Cardiac muscle cell (in vitro differentiated cells and primary cell): ENCODE results near the gene OPN1SW. TPM values are rescaled to one million over a fixed set of nuclear protein-coding genes. Genes with fewer than 3 reads are reported as not detected.

Source experiments
- DNase-seq, 2 donors: peaks; one replicate each; pipeline versions ENCODE4 v3.0.0 to v3.0.0-alpha.2; 2010 to 2017; ENCODE audit warnings: low read depth in 1 of 2, low spot score in 1 of 2
- H3K27ac ChIP-seq: fragments of 200-600 bp; sonication (generic); 2 replicates; pipeline ENCODE4 v1.5.1; 2016
- H3K27me3 ChIP-seq: fragments of 200-600 bp; sonication (generic); 2 replicates; pipeline ENCODE4 v1.6.0; 2016; ENCODE audit warnings: control low read depth
- H3K36me3 ChIP-seq: fragments of 200-600 bp; sonication (generic); 2 replicates; pipeline ENCODE4 v1.5.1; 2016; ENCODE audit warnings: control low read depth
- H3K4me1 ChIP-seq: fragments of 200-600 bp; sonication (generic); 2 replicates; pipeline ENCODE4 v1.8.1; 2017; ENCODE audit warnings: low read depth, mild to moderate bottlenecking, mixed run types
- H3K4me3 ChIP-seq: fragments of 200-600 bp; sonication (generic); 2 replicates; pipeline ENCODE4 v1.5.1; 2016; ENCODE audit warnings: mild to moderate bottlenecking
- H3K9me3 ChIP-seq: fragments of 200-600 bp; sonication (generic); 2 replicates; pipeline ENCODE4 v1.5.1; 2017; ENCODE audit warnings: low read depth, mild to moderate bottlenecking, control low read depth
- polyA plus RNA-seq: library from polyadenylated mRNA; unstranded; fragments of >200 nt; fragmentation: Nextera tagmentation; extraction: Ambion mirVana; gene quantifications from 2 replicates; pipeline ENCODE4 v1.2.1, GENCODE V29; 2016
- total RNA-seq: library from RNA; depleted of rRNA; stranded (reverse); fragments of >200 nt; gene quantifications from 2 replicates; pipeline ENCODE4 v1.2.3, GENCODE V29; 2016
- TF ChIP-seq, protein P1 (sequence below): IDR thresholded peaks from 2 replicates; pipeline ENCODE4 v1.5.1; 2012; ENCODE audit warnings: low read depth, mild to moderate bottlenecking, low read length

The OPN1SW gene
- total and polyA plus RNA-seq, 2 experiments from 2014 or later, result 2.1 TPM; not detected in 1

DNA sequence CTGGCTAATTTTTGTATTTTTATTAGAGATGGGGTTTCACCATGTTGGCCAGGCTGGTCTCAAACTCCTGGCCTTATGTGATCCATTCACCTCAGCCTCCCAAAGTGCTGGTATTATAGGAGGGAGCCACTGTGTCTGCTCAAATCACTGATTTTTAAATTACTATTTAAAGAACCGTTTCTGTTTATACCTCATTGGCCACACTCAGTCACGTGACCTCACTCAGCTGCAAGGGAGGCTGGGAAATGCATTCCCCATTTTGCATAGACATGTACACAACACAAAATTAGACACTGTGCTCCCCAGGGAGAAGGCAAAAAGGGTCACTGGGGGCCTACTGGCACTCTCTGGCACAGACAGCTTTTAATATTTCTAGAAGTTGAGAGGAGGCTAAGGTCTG lies 50.1 kb downstream of the OPN1SW start:
- Histone ChIP-seq H3K9me3 (no peaks in the 10 kb centered on the region), H3K4me3 (no peak overlapping the region), H3K36me3 (no peaks in the 10 kb centered on the region), H3K27me3 (no peaks in the 10 kb centered on the region), H3K27ac (no peak overlapping the region), H3K4me1 (no peaks in the 10 kb centered on the region)
- no peak for DNase-seq
- TF ChIP-seq, protein P1, sequence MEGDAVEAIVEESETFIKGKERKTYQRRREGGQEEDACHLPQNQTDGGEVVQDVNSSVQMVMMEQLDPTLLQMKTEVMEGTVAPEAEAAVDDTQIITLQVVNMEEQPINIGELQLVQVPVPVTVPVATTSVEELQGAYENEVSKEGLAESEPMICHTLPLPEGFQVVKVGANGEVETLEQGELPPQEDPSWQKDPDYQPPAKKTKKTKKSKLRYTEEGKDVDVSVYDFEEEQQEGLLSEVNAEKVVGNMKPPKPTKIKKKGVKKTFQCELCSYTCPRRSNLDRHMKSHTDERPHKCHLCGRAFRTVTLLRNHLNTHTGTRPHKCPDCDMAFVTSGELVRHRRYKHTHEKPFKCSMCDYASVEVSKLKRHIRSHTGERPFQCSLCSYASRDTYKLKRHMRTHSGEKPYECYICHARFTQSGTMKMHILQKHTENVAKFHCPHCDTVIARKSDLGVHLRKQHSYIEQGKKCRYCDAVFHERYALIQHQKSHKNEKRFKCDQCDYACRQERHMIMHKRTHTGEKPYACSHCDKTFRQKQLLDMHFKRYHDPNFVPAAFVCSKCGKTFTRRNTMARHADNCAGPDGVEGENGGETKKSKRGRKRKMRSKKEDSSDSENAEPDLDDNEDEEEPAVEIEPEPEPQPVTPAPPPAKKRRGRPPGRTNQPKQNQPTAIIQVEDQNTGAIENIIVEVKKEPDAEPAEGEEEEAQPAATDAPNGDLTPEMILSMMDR, result no peak

DNA sequence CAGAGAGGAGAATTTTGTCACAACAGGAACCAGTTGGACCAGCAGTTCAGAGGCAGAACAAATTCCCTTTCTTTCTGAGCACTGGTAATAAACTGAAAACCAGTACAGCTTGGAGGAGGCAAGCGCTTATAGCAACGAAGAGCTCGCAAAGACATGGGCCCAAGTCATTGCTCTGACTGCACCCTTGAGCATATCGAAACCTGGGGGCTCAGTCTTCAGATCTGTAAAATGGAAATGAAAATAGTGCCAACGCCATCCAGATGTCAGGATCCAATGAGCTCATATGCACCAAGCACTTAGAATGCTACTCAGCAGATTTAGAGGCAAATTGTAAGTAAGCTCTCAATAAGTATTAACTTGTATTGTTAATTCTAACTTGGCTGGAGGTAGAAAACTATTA lies 50.9 kb downstream of the OPN1SW start:
- H3K9me3 ChIP-seq, result no peaks in the 10 kb centered on the region

More for the DNA sequence above, 50.9 kb downstream of the OPN1SW start:
- Histone ChIP-seq H3K36me3 (no peaks in the 10 kb centered on the region), H3K27me3 (no peaks in the 10 kb centered on the region), H3K4me3 (no peak overlapping the region), H3K27ac (no peak overlapping the region), H3K4me1 (no peaks in the 10 kb centered on the region)
- TF ChIP-seq, protein P1, result no peak
- no peak for DNase-seq

Other genes starting within 250 kb of the OPN1SW start
- gene GARIN1A, start 103.5 kb downstream of the OPN1SW start, total RNA-seq, result 0.35 and 0.45 TPM in 2 replicates
- gene GARIN1A, start 103.5 kb downstream of the OPN1SW start, polyA plus RNA-seq, result 0.83 and 1.7 TPM in 2 replicates
- gene CALU, start 36.4 kb downstream of the OPN1SW start, total RNA-seq, result 190 and 231 TPM in 2 replicates
- 305 and 306 TPM in 2 replicates for gene CALU, start 36.4 kb downstream of the OPN1SW start, polyA plus RNA-seq
- 12.6 and 26.4 TPM in 2 replicates for gene CCDC136, start 16.2 kb upstream of the OPN1SW start, total RNA-seq
- gene CCDC136, start 16.2 kb upstream of the OPN1SW start, polyA plus RNA-seq, result 10.7 and 14.9 TPM in 2 replicates
- 500 and 516 TPM in 2 replicates for gene FLNC, start 54.6 kb upstream of the OPN1SW start, total RNA-seq
- 194 and 196 TPM in 2 replicates for gene FLNC, start 54.6 kb upstream of the OPN1SW start, polyA plus RNA-seq
- gene ATP6V1F, start 87.1 kb upstream of the OPN1SW start, total RNA-seq, result 113 and 164 TPM in 2 replicates
- 284 and 330 TPM in 2 replicates for gene ATP6V1F, start 87.1 kb upstream of the OPN1SW start, polyA plus RNA-seq
- 0.49 and 1.2 TPM in 2 replicates for gene KCP, start 134.9 kb upstream of the OPN1SW start, total RNA-seq
- gene KCP, start 134.9 kb upstream of the OPN1SW start, polyA plus RNA-seq, result 1.6 TPM in 2 replicates
- gene IRF5, start 162.1 kb upstream of the OPN1SW start, total RNA-seq, result not detected in 2 replicates
- gene IRF5, start 162.1 kb upstream of the OPN1SW start, polyA plus RNA-seq, result not detected in 2 replicates